GM18505 (cell line): Measurements from ENCODE around the gene CD300LF.

Experiments used
- ATAC-seq: cut with Tn5 transposase; IDR thresholded peaks from one replicate; pipeline ENCODE4 v1.9.1; 2021; ENCODE audit not compliant: unreplicated experiment
- POLR2A ChIP-seq: IDR thresholded peaks from 4 replicates; pipeline ENCODE4 v1.6.1; 2011; ENCODE audit warnings: borderline replicate concordance; ENCODE audit not compliant: insufficient read depth, insufficient read length; ENCODE audit errors: extremely low read depth

The CD300LF gene

DNA sequence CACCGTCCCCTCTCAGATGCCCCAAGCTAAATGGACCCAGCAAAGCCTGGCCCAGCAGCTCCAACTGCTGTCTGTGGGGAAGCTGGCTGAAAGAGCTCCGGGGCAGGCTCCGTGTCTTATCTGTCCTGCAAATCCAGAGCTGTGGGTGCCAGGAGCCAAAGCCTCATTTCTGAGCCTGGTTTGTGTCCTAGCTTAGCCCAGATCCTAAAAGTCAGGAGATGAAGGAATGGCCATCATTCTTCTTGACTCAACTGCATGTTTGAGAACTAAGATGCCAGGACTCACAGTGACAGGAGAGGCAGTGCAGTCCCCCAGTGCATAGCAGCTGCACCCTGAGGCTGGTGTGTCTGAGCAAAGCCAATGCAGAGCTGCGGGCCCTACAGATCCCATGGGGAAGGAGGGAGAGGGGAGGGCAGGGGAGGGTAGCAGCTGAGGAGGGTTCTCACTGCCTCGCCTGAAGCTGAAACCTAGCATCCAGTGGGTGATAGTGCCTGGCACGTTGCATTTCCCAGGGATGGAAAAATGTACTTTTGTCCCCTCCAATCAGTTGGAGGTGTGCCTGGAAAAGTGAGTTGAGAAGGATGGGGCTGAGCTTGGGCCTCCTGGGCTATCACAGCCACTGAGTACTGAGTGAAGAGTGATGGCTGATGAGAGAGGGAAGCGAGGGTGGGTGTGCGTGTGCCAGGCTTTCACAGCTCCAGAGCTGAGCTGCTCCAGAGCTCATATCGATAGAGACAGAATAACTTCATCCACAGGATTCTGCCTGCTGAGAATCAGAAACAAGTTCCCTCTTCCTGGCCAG, 64.7 kb downstream of the CD300LF start:
- ATAC-seq = no peak
- no peak for TF ChIP-seq POLR2A

GRCh38 chr17:74646231-74646630, 66.5 kb downstream of the CD300LF start:
- no peak for ATAC-seq
- no peak for TF ChIP-seq POLR2A

DNA sequence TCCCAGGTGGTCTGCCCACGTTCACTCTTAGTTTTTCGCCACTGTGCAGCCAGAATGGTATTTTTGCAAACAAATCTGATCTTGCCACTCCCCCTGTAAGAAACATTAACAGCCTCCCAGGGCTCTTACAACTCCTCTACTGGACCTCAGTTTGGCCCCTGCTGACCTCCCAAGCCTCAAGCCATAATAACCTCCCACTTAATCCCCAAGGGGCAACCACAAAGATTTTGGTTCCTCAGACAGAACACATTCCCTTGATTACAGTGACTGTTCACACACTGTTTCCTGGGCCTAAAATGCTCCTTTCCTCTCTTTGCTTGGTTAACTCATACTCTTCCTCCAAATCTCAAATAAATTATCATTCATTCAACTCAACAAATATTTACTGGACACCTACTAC, 67.7 kb downstream of the CD300LF start:
- no peak for TF ChIP-seq POLR2A
- no peak for ATAC-seq

DNA sequence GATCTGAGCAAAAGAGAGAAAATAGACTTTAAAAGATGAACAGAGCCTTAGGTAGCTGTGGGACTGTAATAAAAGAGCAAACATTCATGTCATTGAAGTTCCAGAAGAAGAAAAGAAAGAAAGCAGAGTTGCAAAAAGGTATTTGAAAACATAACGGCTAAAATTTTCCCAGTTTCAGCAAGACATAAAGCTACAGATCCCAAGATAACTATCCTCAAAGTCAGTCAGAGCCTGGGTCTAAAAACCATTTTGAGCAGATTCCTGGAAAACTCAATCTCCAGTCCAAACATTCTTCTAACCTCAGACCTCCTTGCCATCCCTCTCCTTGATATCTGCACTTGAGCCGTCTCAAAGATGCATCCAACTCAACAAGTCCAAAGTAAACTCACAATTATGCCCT, 68.3 kb downstream of the CD300LF start:
- TF ChIP-seq POLR2A = no peak
- ATAC-seq = no peak
